Measurements from ENCODE around the gene SIRT3.

DNA sequence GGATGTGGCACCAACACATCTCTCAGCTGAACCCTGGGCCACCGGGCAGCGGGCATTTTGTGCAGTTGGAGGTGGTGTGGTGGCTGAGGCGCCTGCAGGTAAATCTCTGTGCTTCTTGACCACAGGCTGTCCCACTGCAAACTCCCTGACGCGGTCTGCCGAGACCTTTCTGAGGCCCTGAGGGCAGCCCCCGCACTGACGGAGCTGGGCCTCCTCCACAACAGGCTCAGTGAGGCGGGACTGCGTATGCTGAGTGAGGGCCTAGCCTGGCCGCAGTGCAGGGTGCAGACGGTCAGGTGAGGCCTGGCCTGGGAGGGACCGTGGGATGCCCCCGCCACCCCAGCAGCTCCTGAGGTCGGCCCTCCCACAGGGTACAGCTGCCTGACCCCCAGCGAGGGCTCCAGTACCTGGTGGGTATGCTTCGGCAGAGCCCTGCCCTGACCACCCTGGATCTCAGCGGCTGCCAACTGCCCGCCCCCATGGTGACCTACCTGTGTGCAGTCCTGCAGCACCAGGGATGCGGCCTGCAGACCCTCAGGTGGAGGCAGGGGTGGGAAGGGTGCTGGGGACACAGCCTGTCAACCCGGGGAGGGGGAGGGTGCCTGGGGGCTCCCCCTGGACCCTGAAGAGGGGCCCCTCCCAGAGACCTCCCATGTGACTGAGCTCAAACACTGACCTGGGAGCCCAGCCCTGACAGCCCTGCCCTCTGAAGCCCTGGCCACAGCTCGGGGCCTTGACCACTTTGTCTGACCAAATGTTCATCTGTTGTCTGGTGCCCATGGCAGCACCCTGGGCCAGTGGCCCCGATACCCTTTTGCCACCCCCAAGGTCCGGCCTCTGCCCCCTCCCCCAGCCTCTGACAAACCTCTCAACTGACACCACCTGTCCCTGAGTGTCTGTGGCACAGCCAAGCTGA, 48.2 kb upstream of the SIRT3 start:
- TF ChIP-seq POLR2A (IDR thresholded peaks at IDR 0.05; ENCODE audit: low read length) (no peak), GATA1 (IDR thresholded peaks at IDR 0.05; ENCODE audit: low read depth, low read length) (no peak)

Data from erythroblast (primary cell).